Esophagus muscularis mucosa (tissue), 4 donors: ENCODE data around the gene COL5A1. TPM values are rescaled to one million over a fixed set of nuclear protein-coding genes. Genes with fewer than 3 reads are reported as not detected.

Source experiments
- DNase-seq: peaks from one replicate; pipeline ENCODE4 v3.0.0-alpha.2; 2017; ENCODE audit errors: extremely low spot score
- H3K27ac ChIP-seq, 4 donors: fragments of 200-600 bp; sonication (generic); replicated peaks in 1 of 4; 1 replicate in 3 of 4; 2 replicates in 1 of 4; pipeline ENCODE4 v1.5.1; 2016 to 2019; ENCODE audit warnings: mild to moderate bottlenecking in 1 of 4
- H3K27me3 ChIP-seq, 4 donors: fragments of 200-600 bp; sonication (generic); one replicate each; pipeline versions ENCODE4 v1.5.1 to v1.6.0; 2016 to 2019
- H3K36me3 ChIP-seq, 4 donors: fragments of 200-600 bp; sonication (generic); one replicate each; pipeline ENCODE4 v1.5.1; 2016 to 2019
- H3K4me1 ChIP-seq, 4 donors: fragments of 200-600 bp; sonication (generic); one replicate each; pipeline ENCODE4 v1.5.1; 2016 to 2019
- H3K4me3 ChIP-seq, 4 donors: fragments of 200-600 bp; sonication (generic); 1 replicate in 2 of 4; 2 replicates in 2 of 4; pipeline ENCODE4 v1.5.1; 2016 to 2019; ENCODE audit warnings: mild to moderate bottlenecking in 4 of 4, moderate library complexity in 1 of 4
- H3K9me3 ChIP-seq, 4 donors: fragments of 200-600 bp; sonication (generic); 1 replicate in 3 of 4; 2 replicates in 1 of 4; pipeline ENCODE4 v1.5.1; 2016 to 2019
- EP300 ChIP-seq: sonication (generic); formaldehyde crosslinking; IDR thresholded peaks from one replicate; pipeline ENCODE4 v1.6.1; 2017; ENCODE audit warnings: antibody characterized with exemption
- POLR2A ChIP-seq: fragments of 450-650 bp; IDR thresholded peaks from one replicate; pipeline ENCODE4 v1.6.1; 2017; ENCODE audit warnings: antibody characterized with exemption, moderate library complexity, mild to moderate bottlenecking, low read depth
- POLR2AphosphoS5 ChIP-seq, 2 donors: sonication (generic); formaldehyde crosslinking; IDR thresholded peaks; one replicate each; pipeline ENCODE4 v1.6.1; 2017; ENCODE audit warnings: antibody characterized with exemption in 2 of 2
- WGBS: methylation state at CpG from one replicate; pipeline ENCODE4 v1.1.5; 2018; 5-methylcytosine and 5-hydroxymethylcytosine counted together
- intact Hi-C: fragments of 100-400 bp; cut with DNase I; formaldehyde crosslinking; loops from one replicate; pipeline ENCODE4 v1.15.1; 2023
- total RNA-seq, 4 donors: library from RNA; depleted of rRNA; stranded (reverse); fragments of >200 nt; gene quantifications; one replicate each; pipeline versions ENCODE4 v1.1.0 to v1.2.1, GENCODE V29; 2016
- TF ChIP-seq, protein P1 (sequence below), 3 experiments: fragments of 200-600 bp in 2 of 3; fragments of 450-650 bp in 1 of 3; sonication (generic) in 2 of 3; IDR thresholded peaks; one replicate each; pipeline ENCODE4 v1.5.1; 2017 to 2019; ENCODE audit warnings: antibody characterized with exemption in 3 of 3, mild to moderate bottlenecking in 2 of 3, moderate library complexity in 1 of 3

The COL5A1 gene
- total RNA-seq, 4 donors from 2014 or later: 36.0 to 89.5 (median 56.4) TPM

GRCh38 chr9:134606951-134607731, 34.5 kb upstream of the COL5A1 start:
- TF ChIP-seq POLR2AphosphoS5 (IDR thresholded peaks at IDR 0.05): no peak
- no peak for TF ChIP-seq EP300
- TF ChIP-seq, protein P1, sequence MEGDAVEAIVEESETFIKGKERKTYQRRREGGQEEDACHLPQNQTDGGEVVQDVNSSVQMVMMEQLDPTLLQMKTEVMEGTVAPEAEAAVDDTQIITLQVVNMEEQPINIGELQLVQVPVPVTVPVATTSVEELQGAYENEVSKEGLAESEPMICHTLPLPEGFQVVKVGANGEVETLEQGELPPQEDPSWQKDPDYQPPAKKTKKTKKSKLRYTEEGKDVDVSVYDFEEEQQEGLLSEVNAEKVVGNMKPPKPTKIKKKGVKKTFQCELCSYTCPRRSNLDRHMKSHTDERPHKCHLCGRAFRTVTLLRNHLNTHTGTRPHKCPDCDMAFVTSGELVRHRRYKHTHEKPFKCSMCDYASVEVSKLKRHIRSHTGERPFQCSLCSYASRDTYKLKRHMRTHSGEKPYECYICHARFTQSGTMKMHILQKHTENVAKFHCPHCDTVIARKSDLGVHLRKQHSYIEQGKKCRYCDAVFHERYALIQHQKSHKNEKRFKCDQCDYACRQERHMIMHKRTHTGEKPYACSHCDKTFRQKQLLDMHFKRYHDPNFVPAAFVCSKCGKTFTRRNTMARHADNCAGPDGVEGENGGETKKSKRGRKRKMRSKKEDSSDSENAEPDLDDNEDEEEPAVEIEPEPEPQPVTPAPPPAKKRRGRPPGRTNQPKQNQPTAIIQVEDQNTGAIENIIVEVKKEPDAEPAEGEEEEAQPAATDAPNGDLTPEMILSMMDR (IDR thresholded peaks at IDR 0.05): no peak
- no peak for TF ChIP-seq POLR2A
- 95% methylated on average over 13 of the region's 13 CpGs for WGBS
- intact Hi-C loops: no loop called here
- H3K4me1 ChIP-seq: peaks cover 0 to 22% (median 14%) of the 10 kb centered on the region in 4 donors
- no peak for DNase-seq
- peaks cover 0 to 4% (median 0%) of the 10 kb centered on the region in 4 donors for H3K27me3 ChIP-seq
- H3K9me3 ChIP-seq: no peaks in the 10 kb centered on the region
- H3K36me3 ChIP-seq: no peaks in the 10 kb centered on the region
- H3K27ac ChIP-seq: no peak overlapping the region
- no peak overlapping the region for H3K4me3 ChIP-seq

DNA sequence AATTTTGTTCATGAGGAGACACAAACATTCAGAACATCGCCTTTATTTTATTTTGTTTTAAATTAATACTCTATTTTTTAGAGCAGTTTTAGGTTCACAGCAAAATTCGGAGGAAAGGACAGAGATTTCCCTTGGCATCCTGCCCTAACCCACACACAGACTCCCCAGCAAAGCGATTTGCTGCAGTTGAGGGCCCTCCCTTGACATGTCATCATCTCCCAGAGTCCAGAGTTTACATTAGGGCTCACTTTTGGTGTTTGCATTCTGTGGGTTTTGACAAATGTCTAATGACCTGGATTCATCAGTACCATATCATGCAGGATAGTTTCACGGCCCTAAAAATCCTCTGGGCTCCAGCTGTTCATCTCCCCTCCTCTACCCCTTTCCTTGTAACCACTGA, 33.6 kb upstream of the COL5A1 start:
- no peak overlapping the region for H3K4me3 ChIP-seq
- no peaks in the 10 kb centered on the region for H3K36me3 ChIP-seq
- intact Hi-C loops: no loop called here
- no peaks in the 10 kb centered on the region for H3K27me3 ChIP-seq
- WGBS: 58% methylated on average over 4 of the region's 4 CpGs
- peaks cover 0 to 13% (median 8%) of the 10 kb centered on the region in 4 donors for H3K4me1 ChIP-seq
- TF ChIP-seq EP300 (no peak), POLR2AphosphoS5 (IDR thresholded peaks at IDR 0.05) (no peak), POLR2A (no peak)
- TF ChIP-seq, protein P1 (IDR thresholded peaks at IDR 0.05): no peak
- peaks cover 0 to 7% (median 0%) of the 10 kb centered on the region in 4 donors for H3K9me3 ChIP-seq
- H3K27ac ChIP-seq: no peak overlapping the region
- DNase-seq: no peak

DNA sequence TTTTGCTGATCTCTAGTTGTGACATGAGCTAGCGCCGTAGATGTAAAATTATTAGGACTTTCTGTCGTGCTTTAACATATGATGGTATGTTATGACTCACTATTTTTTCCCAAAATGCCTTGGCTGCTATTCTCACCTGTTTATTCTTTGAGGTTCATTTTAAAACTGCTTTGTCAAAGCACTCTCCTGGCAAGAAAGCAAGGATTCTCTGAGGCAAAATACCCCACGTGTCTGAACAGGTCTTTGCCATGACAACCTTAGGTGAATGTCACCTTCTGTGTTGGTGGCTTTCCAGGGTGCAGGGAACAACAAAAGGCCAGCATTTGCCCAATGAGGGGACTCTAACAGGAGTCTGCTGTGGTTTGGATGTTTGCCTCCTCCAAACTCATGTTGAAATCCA, 30.6 kb upstream of the COL5A1 start:
- no peaks in the 10 kb centered on the region for H3K36me3 ChIP-seq
- 48% methylated on average over 4 of the region's 4 CpGs for WGBS
- no peak overlapping the region for H3K27ac ChIP-seq
- no peaks in the 10 kb centered on the region for H3K27me3 ChIP-seq
- no peak for DNase-seq
- peaks cover 0 to 7% (median 0%) of the 10 kb centered on the region in 4 donors for H3K9me3 ChIP-seq
- TF ChIP-seq POLR2A (no peak), EP300 (no peak), POLR2AphosphoS5 (IDR thresholded peaks at IDR 0.05) (no peak)
- TF ChIP-seq, protein P1 (IDR thresholded peaks at IDR 0.05): no peak
- intact Hi-C loops: no loop called here
- H3K4me3 ChIP-seq: no peak overlapping the region
- peaks cover 0 to 4% (median 2%) of the 10 kb centered on the region in 4 donors for H3K4me1 ChIP-seq

DNA sequence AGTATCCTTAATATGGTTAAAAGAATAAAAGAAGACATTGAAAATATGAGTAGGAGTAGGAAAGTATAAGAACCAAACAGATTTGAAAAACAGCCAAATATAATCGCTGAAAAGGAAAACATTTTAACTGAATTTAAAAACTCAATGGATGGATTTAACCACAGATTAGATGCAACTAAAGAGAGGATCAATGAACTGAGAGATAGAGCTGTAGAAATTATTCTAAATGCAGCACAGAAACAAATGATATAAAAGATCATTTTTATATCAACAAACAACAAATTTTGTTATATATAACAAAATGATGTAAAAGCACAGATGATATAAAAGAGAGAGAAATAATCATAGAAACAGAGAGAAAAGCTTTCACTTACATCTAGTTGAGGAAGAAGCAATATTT, 29.3 kb upstream of the COL5A1 start:
- 85% methylated on average over 1 of the region's 1 CpG for whole genome bisulfite sequencing
- Histone ChIP-seq H3K9me3 (peaks cover 0 to 7% (median 0%) of the 10 kb centered on the region in 4 donors), H3K27ac (no peak overlapping the region), H3K4me3 (no peak overlapping the region), H3K36me3 (no peaks in the 10 kb centered on the region), H3K4me1 (no peaks in the 10 kb centered on the region), H3K27me3 (no peaks in the 10 kb centered on the region)
- intact Hi-C loops: no loop called here
- TF ChIP-seq, protein P1 (IDR thresholded peaks at IDR 0.05): no peak
- no peak for TF ChIP-seq POLR2A
- TF ChIP-seq POLR2AphosphoS5 (IDR thresholded peaks at IDR 0.05): no peak
- no peak for TF ChIP-seq EP300
- no peak for DNase-seq
